Measurements from ENCODE around the gene PKD1.
"Not testable (repeated sequence)": the region's sequence is repeated elsewhere in the genome, so short reads cannot be mapped to it uniquely, and the experiment has no call there.

PKD1 gene

DNA sequence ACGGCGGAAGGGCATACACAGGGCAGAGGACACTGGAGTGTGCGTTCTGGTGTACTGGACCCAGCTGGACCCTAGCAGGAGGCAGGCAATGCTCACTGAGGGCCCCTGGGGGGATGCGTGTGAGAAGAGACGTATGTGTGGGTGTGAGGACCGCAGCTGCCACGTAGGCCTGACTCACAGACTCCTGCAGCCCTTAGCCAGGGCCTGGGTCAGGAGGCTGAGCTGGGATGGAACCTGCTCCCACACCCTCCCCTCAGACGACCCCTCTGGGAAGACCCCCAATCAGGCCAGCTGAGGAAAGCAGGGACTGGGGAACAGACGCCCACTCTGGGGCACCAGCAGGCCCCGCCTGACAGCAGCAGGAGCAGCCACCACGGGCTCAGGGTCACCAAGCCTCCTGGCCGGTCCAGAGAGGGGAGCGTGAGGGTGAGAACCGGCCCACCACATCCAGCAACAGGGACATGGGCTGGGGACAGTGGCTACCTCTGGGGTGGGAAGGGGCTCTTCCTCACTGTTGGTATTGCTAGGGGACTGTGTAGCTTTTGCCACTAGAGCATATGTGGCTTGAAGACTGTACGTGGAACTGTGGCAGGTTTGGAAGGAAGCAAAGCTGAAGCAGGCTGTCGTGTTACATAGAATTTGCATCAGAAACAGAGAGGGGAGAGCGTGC is 28.4 kb downstream of the PKD1 start:
- DNase-seq (ENCODE audit: low read depth in 2 of 2): not testable (repeated sequence)

DNA sequence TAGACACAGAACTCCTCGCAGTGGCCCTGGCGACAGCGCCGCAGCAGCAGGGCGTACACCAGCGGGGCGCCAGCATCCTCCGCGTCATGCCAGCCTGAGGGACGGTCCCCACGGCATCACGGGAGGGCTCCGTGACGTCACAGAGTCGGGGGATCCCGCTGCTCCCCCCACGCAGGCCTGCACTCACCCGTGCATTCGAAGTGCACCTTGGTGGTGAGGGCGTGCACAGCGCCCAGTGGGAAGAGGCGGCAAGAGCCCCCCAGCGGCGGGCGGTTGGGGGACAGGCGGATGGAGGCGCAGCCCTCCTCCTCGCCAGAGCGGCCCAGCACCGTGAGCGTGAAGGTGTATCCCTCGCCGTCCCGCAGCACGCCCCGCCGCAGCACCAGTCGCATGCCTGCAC is 29.5 kb downstream of the PKD1 start:
- not testable (repeated sequence) for DNase-seq (ENCODE audit: low read depth in 2 of 2)

DNA sequence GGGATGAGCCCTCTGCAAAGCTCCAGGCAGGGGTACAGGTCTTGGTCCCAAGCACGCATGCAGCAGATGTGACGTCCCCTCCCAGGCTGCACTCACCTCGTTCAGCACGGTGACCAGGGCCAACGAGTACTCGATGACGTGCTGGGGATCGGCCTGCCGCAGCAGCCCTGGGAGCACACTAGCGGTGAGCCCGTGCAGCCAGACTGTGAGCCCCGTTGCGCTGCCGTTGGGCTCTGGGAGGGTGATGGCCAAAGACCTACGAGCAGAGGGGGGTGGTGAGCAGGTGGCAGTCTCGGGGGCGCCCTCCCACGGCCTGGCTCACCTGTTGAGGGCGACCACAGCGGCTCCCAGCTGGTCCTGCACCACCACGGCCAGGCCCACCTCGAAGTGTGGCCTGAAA is 29.9 kb downstream of the PKD1 start:
- DNase-seq (ENCODE audit: low read depth in 2 of 2): not testable (repeated sequence)

DNA sequence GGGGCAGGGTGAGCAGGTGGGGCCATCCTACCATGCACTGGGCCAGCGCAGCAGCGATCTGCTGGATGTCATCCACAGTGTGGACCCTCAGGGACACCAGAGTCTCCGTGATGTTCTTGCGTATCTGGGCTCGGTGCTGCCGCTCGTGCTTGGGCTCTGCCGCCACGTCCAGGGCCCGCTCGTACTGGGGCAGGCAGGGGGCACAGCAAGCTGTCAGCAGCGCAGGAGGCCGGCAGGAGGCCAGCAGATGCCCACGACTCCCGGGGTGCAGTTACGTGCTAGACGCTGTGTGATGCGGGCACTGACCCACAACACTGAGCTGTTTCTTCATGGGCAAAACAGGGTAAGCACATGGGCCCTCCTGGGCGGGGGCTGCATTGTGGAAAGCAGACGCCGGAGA is 30.4 kb downstream of the PKD1 start:
- DNase-seq (ENCODE audit: low read depth in 2 of 2): not testable (repeated sequence)

GRCh38 chr16:2104464-2104863 is 31.2 kb downstream of the PKD1 start:
- not testable (repeated sequence) for DNase-seq (ENCODE audit: low read depth in 2 of 2)

DNA sequence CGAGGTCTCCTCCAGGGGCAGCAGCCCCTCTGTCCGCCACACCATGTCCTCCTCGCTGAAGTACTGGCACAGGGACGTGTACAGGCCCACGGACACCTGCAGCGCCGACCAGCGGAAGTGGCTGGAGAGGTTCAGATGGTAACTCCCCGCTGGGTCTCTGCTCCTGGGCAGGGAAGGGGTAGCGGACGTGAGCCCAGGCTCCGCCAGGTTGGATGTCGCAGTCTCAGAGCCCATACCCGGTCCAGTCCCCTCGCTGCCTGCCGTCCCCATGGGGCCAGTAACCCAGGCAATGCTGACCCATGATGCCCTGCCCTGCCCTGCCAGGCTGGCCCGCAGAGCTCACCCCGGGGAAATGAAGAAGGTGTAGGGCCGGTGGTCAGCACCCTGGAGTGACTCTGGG is 33.2 kb downstream of the PKD1 start:
- no peak for DNase-seq (ENCODE audit: low read depth in 2 of 2)

- DNase-seq (ENCODE audit: low read depth in 2 of 2): not testable (repeated sequence)
Measured at GRCh38 chr16:2101581-2101980, 34.1 kb downstream of the PKD1 start.

DNA sequence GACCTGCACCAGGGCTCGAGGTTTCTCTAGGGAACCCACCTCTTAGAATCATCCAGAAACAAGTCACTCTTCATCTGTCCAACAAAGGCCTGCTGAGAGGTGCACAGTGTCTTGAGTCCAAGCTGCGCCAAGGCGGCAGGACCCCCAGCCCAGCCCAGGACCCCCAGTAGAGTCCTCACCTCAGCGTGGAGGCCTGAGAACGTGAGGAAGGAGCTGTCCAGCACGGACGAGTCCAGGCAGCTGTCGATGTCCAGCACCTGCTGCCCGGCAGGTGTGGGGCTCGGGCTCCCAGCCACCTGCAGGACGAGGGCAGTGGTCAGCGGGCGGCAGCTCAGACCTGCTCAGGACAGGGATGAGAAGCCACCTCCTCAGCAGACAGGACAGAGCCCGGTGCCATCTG is 38.0 kb downstream of the PKD1 start:
- DNase-seq (ENCODE audit: low read depth in 2 of 2): not testable (repeated sequence)

DNA sequence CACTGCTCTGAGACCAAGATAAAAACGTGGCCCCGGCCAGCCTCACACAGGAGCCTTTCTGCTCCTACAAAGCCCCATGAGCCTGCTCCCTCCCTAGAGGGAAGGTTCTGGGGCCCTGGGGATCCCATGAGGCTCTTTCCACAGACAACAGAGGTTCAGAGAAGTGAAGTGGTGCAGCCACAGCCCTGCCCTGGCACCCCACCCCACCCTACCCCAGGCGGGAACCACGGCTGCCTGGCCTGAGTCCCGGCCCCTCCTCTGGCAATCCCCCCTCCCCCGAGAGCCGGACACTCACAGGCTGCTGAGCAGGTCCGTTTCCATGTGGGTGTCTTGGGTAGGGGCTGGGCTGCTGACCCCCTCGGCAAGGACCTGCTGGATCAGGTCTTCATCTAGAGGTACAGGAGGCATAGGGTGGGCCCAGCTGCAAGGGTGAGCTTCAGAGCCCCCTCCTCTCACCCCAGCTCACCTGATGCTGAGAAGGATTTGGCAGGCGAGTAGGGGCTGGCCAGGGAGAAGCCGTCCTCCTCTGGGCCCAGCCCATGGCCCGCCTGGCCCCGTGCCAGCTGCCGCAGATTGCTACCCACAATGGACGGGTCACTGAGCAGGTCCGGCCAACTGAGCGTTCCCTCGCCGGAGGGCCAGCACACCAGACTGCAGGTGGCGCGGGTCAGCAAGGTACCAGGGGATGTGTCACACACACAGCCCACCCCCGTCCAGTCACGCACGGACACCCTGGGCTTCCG is 38.7 kb downstream of the PKD1 start:
- no peak for DNase-seq (ENCODE audit: low read depth in 2 of 2)

GRCh38 chr16:2095918-2096582 is 39.6 kb downstream of the PKD1 start:
- DNase-seq (ENCODE audit: low read depth in 2 of 2): no peak

DNA sequence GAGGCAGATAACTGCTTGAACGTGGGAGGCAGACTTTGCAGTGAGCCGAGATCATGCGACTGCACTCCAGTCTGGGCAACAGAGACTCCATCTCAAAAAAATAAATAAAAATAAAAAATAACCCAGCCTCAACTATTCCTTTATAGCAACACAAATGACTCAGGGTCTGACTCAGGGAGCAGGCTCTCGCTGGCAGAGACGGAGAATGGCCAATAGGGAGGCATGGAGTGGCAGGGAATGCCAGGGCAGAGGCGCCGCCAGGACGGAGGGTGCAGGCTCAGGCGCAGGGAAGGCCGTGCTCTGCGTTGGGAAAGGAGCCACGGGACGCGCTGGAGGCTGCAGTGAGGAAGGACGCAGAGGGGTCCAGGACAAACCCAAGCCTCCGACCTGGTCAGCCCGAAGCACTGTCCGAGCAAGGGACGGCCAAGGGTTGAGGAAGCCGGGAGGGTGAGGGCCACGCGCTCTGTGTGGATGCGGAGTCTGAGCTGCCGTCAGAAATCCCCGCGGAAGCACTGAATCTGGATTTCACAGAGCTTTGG is 40.3 kb downstream of the PKD1 start:
- DNase-seq (ENCODE audit: low read depth in 2 of 2): no peak

DNA sequence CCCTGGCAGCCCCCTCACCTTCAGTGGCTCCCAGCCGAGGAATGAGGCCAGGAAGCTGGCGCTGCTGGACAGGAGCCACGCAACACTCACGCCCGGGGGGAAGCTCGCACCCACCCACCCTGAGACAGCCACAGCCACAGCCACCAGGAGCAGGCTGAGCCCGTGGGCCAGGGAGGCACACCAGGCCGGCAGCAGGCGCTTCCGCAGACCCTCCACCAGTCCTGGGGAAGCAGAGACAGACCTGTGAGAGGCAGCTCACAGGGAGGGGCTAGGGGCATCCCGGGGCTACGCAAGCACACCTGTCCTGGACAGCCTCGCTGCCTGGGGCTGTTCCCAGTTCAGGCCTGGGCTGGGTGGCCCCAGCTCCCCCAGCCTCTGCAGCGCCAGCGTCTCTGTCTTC is 41.9 kb downstream of the PKD1 start:
- DNase-seq (ENCODE audit: low read depth in 2 of 2): no peak

DNA sequence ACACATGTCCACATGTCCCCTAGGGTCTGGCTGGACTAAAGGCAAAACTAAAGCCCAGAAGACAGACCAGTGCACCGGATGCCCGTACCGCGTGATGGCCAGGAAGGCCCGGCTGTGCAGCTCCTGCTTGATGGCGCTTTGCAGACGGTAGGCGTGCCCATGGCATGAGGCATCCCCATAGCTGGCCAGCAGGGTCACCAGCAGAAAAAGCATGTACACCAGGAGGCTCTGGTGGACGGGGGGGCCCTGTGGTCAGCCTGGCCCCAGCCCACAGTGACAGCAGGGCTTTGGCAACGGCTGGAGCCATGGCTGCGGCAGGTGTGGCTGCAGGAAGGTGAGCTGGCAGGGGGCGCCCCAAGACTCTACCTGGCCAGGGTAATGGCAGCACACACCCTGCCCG is 42.8 kb downstream of the PKD1 start:
- DNase-seq (ENCODE audit: low read depth in 2 of 2): no peak

DNA sequence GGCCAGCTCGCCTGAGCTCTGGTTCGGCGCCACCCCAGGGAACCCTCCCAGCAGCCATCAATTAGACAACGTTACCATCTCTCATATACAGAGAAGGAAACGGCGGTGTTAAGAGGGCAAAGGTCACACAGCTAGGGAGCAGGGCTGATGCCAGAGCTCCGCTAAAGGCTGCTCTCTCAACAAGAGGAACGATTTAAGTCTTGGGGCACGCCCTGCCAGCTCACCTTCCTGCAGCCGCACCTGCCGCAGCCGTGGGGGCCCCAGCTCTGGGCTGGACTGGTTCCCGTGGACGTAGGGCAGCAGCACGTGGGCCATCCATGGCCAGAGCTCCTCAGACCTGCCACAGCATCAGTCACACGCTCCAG is 43.5 kb downstream of the PKD1 start:
- DNase-seq (ENCODE audit: low read depth in 2 of 2): no peak

DNA sequence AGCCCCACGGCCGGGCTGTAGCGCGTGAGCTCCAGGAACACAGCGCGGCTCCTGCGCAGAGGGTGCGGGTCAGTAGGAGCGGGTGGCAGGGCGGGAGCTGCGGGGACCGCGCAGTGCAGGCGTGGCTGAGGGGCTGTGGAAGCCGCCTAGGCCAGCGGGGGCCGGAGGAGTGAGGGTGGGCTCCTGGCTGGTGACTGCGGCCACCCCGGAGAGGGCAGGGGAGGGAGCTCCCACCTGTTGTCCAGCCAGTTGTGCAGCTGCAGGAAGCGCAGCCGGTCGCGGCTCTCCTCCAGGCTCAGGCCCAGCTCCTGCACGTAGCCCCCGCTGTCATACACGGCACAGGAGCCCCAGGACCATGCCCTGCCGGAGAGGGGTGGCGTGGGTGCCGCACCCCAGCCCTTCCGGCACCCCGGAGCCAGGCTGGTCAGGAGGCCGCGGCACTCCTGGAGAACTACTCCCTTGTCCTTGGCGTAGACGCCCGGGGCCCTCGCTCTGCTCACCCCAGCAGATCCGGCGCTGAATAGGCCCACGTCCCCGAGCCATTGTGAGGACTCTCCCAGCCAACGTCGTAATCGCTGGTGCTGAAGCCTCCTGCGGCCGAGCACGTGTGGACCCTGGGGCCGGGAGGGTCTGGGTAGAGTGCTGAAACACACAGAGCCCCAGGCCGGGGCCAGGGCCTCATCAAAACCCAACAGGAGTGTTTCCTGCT is 44.0 kb downstream of the PKD1 start:
- no peak for DNase-seq (ENCODE audit: low read depth in 2 of 2)

DNA sequence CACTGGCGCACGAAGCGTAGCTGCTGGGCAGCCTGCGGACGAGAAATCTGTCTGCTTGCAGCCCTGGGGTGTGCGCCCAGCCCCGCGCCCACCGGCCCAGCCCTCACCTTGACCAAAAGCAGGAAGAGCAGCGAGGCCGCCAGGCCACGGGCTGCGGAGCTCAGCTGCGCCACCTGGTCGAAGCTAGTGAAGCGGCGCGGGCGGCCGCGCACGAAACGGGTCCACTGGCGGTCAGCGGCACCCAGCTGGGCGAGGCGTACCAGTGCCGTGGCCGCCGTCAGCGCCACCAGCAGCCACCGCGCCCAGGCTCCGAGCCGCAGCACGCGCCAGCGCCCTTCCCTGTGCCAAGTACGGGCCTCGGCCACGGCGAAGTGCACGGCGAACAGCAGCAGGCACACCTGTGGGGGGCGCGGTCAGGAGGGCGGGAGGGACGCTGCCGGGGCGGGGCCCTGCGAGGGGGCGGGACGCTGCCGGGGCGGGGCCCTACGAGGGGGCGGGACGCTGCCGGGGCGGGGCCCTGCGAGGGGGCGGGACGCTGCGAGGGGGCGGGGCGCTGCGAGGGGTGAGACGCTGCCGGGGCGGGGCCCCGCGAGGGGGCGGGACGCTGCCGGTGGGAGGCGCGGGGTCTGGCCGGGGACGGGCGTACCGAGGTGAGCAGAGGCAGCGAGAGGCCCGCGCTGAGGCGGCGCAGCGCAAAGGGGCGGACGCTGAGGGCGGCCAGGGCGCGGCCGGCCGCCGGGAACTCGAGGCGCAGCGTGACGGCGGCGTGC is 44.7 kb downstream of the PKD1 start:
- no peak for DNase-seq (ENCODE audit: low read depth in 2 of 2)

- DNase-seq (ENCODE audit: low read depth in 2 of 2): no peak
Measured at GRCh38 chr16:2090481-2090776, 45.3 kb downstream of the PKD1 start.

DNA sequence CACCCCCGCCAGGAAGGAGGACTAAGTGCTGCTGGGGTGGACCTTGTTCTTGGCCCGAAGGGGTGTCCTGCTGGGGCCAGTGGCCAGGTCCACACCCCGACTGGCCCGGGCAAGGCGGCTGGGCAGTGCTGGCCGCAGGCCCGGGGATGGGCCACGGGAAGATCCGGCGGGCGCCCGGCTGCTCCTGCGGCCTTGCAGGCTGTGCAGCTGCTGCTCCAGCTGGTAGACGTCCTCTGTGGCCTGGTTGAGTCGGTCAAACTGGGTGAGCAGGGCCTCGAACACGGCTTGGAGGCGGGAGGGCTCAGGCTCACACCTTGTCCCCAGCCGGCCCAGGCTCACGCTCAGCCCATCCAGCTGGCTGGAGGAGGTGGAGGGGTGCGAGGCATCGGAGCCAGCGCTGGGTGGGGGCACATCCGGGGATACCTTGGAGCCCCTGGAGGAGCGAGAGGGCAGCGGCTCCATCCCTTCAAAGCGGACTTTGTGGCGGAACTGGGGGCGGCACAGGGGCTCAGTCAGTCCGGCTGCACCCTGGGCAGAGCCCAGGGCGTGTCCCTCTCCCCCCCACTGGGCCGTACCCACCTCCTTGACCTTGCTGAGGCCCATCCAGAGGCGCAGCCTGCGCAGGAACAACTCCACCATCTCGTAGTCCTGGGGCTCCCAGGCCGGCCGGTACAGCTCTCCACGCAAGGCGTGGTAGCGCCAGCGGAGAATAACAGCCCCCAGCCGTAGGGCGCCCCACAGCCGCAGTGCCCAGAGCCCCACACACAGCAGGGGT is 45.8 kb downstream of the PKD1 start:
- DNase-seq (ENCODE audit: low read depth in 2 of 2): no peak

DNA sequence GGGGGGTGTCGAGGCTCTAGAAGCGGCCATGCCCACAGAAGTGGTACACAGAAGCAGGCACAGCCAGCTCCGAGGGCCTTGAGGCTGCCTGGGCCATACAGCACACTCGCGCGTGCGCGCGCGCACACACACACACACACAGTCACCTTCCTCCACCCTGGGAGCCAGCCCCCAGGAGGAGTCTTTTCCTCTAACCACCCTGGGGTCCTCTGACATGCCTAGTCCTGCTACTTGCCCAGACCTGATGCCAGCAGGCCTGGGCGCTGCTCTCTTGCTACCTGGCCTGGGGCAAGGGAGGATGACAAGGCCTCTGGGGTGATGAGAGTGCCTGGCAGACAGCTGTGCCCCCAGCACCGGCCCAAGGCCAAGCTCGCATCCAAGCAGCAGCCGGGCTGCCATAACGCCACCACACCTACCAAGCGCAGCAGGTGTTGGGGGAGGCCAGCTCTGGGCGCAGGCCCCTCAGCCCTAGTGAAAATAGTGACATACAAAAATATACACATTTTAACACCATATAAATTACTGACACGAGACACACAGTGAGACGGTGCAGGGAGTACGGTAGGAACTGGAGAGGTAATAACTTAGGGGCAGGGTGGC is 46.8 kb downstream of the PKD1 start:
- DNase-seq (ENCODE audit: low read depth in 2 of 2): no peak
